IMR-90 (cell line): ENCODE data around the gene GALP. TPM values are rescaled to one million over a fixed set of nuclear protein-coding genes. Genes with fewer than 3 reads are reported as not detected.

Source experiments
- ATAC-seq: fragments of 200-7000 bp; cut with Tn5 transposase; 2 replicates; pipeline ENCODE4 v1.9.1; 2020; ENCODE audit warnings: low read depth, mild to moderate bottlenecking, moderate library complexity
- BruUV-seq: library from RNA; stranded (reverse); fragments of 400-500 nt; replicated peaks from 2 replicates; lab custom pipeline; 2021; lab: Mats Ljungman, UMichigan
- CTCF ChIA-PET: fragments of 300-600 bp; formaldehyde crosslinking; extraction: SDS; loops from one replicate; lab custom pipeline; 2021; ENCODE audit warnings: antibody characterized with exemption; lab: Yijun Ruan, JAX
- POLR2A ChIA-PET: fragments of 300-600 bp; sonication (Branson Sonifier 250); formaldehyde crosslinking; loops from one replicate; lab custom pipeline; 2022; ENCODE audit warnings: antibody characterized with exemption; ENCODE audit not compliant: unreplicated experiment; lab: Charles Lee
- DNase-seq: peaks from one replicate; pipeline ENCODE4 v3.0.0; 2013
- H2AFZ ChIP-seq: replicated peaks from 2 replicates; pipeline ENCODE3; 2013; ENCODE audit warnings: low read length, mild to moderate bottlenecking; ENCODE audit not compliant: poor library complexity
- H2AK5ac ChIP-seq: 2 replicates; pipeline ENCODE4 v1.6.1; 2013; ENCODE audit warnings: low read depth, low read length, inconsistent platforms
- H2AK9ac ChIP-seq: replicated peaks from 2 replicates; pipeline ENCODE3; 2013; ENCODE audit warnings: mild to moderate bottlenecking, low read depth, low read length, moderate library complexity; ENCODE audit not compliant: poor library complexity
- H2BK120ac ChIP-seq: 2 replicates; pipeline ENCODE4 v1.6.1; 2013; ENCODE audit warnings: low read depth, low read length, inconsistent platforms
- H2BK15ac ChIP-seq: 3 replicates; pipeline ENCODE4 v1.6.1; 2013; ENCODE audit warnings: low read depth, low read length, inconsistent platforms
- H2BK20ac ChIP-seq: 2 replicates; pipeline ENCODE4 v1.6.1; 2013; ENCODE audit warnings: low read depth, mild to moderate bottlenecking, inconsistent platforms, low read length, moderate library complexity
- H2BK5ac ChIP-seq: 2 replicates; pipeline ENCODE4 v1.6.1; 2013; ENCODE audit warnings: mild to moderate bottlenecking, low read depth, low read length, inconsistent platforms; ENCODE audit not compliant: poor library complexity, severe bottlenecking
- H3K14ac ChIP-seq: replicated peaks from 2 replicates; pipeline ENCODE4 v1.6.1; 2013; ENCODE audit warnings: low read depth, low read length, inconsistent platforms
- H3K18ac ChIP-seq: 2 replicates; pipeline ENCODE4 v1.6.1; 2013; ENCODE audit warnings: low read depth, low read length, control low read depth
- H3K23ac ChIP-seq: 2 replicates; pipeline ENCODE4 v1.6.1; 2013; ENCODE audit warnings: low read depth, low read length, inconsistent platforms
- H3K27ac ChIP-seq: 2 replicates; pipeline ENCODE4 v1.5.1; 2013; ENCODE audit warnings: mild to moderate bottlenecking, control low read depth, low read length; ENCODE audit not compliant: insufficient read depth
- H3K27me3 ChIP-seq: 2 replicates; pipeline ENCODE4 v1.6.1; 2013; ENCODE audit warnings: low read length; ENCODE audit not compliant: control insufficient read depth, insufficient read depth
- H3K36me3 ChIP-seq: 2 replicates; pipeline ENCODE4 v1.6.1; 2013; ENCODE audit warnings: low read length, mixed read lengths; ENCODE audit not compliant: control insufficient read depth, insufficient read depth
- H3K4ac ChIP-seq: 2 replicates; pipeline ENCODE4 v1.6.1; 2013; ENCODE audit warnings: low read depth, low read length, inconsistent platforms
- H3K4me1 ChIP-seq: 2 replicates; pipeline ENCODE4 v1.6.1; 2013; ENCODE audit warnings: low read length, mixed read lengths; ENCODE audit not compliant: control insufficient read depth, insufficient read depth
- H3K4me2 ChIP-seq: 2 replicates; pipeline ENCODE4 v1.6.1; 2013; ENCODE audit warnings: low read depth, mild to moderate bottlenecking, control low read depth, low read length, moderate library complexity
- H3K4me3 ChIP-seq: 2 replicates; pipeline ENCODE4 v1.5.1; 2013; ENCODE audit warnings: low read depth, mild to moderate bottlenecking, control low read depth, low read length, moderate library complexity; ENCODE audit not compliant: insufficient read depth
- H3K56ac ChIP-seq: 2 replicates; pipeline ENCODE4 v1.6.1; 2013; ENCODE audit warnings: low read length, inconsistent platforms; ENCODE audit not compliant: insufficient read depth; ENCODE audit errors: extremely low read depth
- H3K79me1 ChIP-seq, 2 experiments: 2 replicates each; pipeline ENCODE4 v1.6.1; 2013; ENCODE audit warnings: low read length in 2 of 2, inconsistent platforms in 1 of 2, low read depth in 1 of 2
- H3K9ac ChIP-seq: 2 replicates; pipeline ENCODE4 v1.6.1; 2013; ENCODE audit warnings: low read depth, low read length, control low read depth
- H3K9me1 ChIP-seq: 2 replicates; pipeline ENCODE4 v1.6.1; 2013; ENCODE audit warnings: low read length, inconsistent platforms; ENCODE audit not compliant: insufficient read depth
- H3K9me3 ChIP-seq: 2 replicates; pipeline ENCODE4 v1.6.1; 2013; ENCODE audit warnings: low read length; ENCODE audit not compliant: control insufficient read depth, insufficient read depth
- H4K20me1 ChIP-seq: 2 replicates; pipeline ENCODE4 v1.6.1; 2013; ENCODE audit warnings: low read length, inconsistent platforms; ENCODE audit not compliant: insufficient read depth
- H4K5ac ChIP-seq: 2 replicates; pipeline ENCODE4 v1.6.1; 2013; ENCODE audit warnings: mild to moderate bottlenecking, low read depth, low read length, control low read depth
- H4K8ac ChIP-seq, 2 experiments: 2 replicates each; pipeline ENCODE4 v1.6.1; 2013; ENCODE audit warnings: low read depth in 2 of 2, low read length in 2 of 2, control low read depth in 1 of 2, inconsistent platforms in 1 of 2
- H4K91ac ChIP-seq: 2 replicates; pipeline ENCODE4 v1.6.1; 2013; ENCODE audit warnings: low read depth, low read length, inconsistent platforms; ENCODE audit not compliant: insufficient read depth
- BHLHE40 ChIP-seq: fragments of 150-350 bp; IDR thresholded peaks from 2 replicates; pipeline ENCODE4 v1.6.1; 2016; ENCODE audit warnings: mild to moderate bottlenecking, low read depth, low read length
- CEBPB ChIP-seq: IDR thresholded peaks from 2 replicates; pipeline ENCODE4 v1.6.1; 2012; ENCODE audit warnings: low read depth, low read length, improper control_type of control experiment
- CHD1 ChIP-seq: IDR thresholded peaks from 2 replicates; pipeline ENCODE4 v1.6.1; 2012; ENCODE audit warnings: low read depth, low read length, improper control_type of control experiment
- FOS ChIP-seq: fragments of 150-350 bp; IDR thresholded peaks from 2 replicates; pipeline ENCODE4 v1.6.1; 2016; ENCODE audit warnings: low read depth, low read length
- MAFK ChIP-seq: IDR thresholded peaks from 2 replicates; pipeline ENCODE4 v1.6.1; 2012; ENCODE audit warnings: low read depth, low read length, improper control_type of control experiment
- MAZ ChIP-seq: IDR thresholded peaks from 2 replicates; pipeline ENCODE4 v1.6.1; 2012; ENCODE audit warnings: low read depth, mild to moderate bottlenecking, low read length, improper control_type of control experiment, moderate library complexity, borderline replicate concordance
- MXI1 ChIP-seq: IDR thresholded peaks from 2 replicates; pipeline ENCODE4 v1.6.1; 2012; ENCODE audit warnings: low read depth, mild to moderate bottlenecking, low read length, moderate library complexity, borderline replicate concordance
- NFE2L2 ChIP-seq: fragments of 150-350 bp; IDR thresholded peaks from 2 replicates; pipeline ENCODE4 v1.6.1; 2016; ENCODE audit warnings: low read depth, mild to moderate bottlenecking, low read length
- POLR2A ChIP-seq: IDR thresholded peaks from 2 replicates; pipeline ENCODE4 v1.6.1; 2012; ENCODE audit warnings: mild to moderate bottlenecking, low read depth, low read length
- RAD21 ChIP-seq: IDR thresholded peaks from 2 replicates; pipeline ENCODE4 v1.6.1; 2012; ENCODE audit warnings: low read length, improper control_type of control experiment
- RCOR1 ChIP-seq: IDR thresholded peaks from 2 replicates; pipeline ENCODE4 v1.6.1; 2012; ENCODE audit warnings: mild to moderate bottlenecking, low read length, improper control_type of control experiment; ENCODE audit not compliant: insufficient replicate concordance
- RFX5 ChIP-seq: IDR thresholded peaks from 2 replicates; pipeline ENCODE4 v1.8.0; 2012; ENCODE audit warnings: low read depth, mild to moderate bottlenecking, low read length, moderate library complexity
- SMC3 ChIP-seq: fragments of 150-350 bp; IDR thresholded peaks from 2 replicates; pipeline ENCODE4 v1.6.1; 2016; ENCODE audit warnings: low read depth, mild to moderate bottlenecking, antibody characterized with exemption, low read length, moderate library complexity
- WGBS, 2 experiments: methylation state at CpG; one replicate each; pipeline versions ENCODE4 v1.1.5 to v1.1.7; 2013; ENCODE audit warnings: missing lambda C conversion rate in 2 of 2; ENCODE audit not compliant: insufficient read length in 1 of 2; ENCODE audit errors: extremely low coverage in 2 of 2; 5-methylcytosine and 5-hydroxymethylcytosine counted together
- dilution Hi-C: fragments of 300-500 bp; cut with HindIII; formaldehyde crosslinking; loops from one replicate; pipeline ENCODE4 v1.14.3; 2018; ENCODE audit warnings: low sequenced_read_pairs; ENCODE audit not compliant: unreplicated experiment
- in situ Hi-C: fragments of 300-500 bp; cut with MboI; formaldehyde crosslinking; loops from 3 replicates; pipeline ENCODE4 v1.14.3; 2019; ENCODE audit warnings: low sequenced_read_pairs, inconsistent platforms, mixed read lengths
- intact Hi-C: fragments of 100-400 bp; cut with micrococcal nuclease; formaldehyde crosslinking; loops from 2 replicates; pipeline ENCODE4 v1.10.0; 2022
- polyA plus RNA-seq, 3 experiments: library from polyadenylated mRNA; depleted of rRNA; stranded (reverse); fragments of >200 nt; gene quantifications; 2 replicates each; pipeline ENCODE4 v1.2.3, GENCODE V29; 2012; ENCODE audit warnings: low replicate concordance in 1 of 3
- total RNA-seq: library from RNA; depleted of rRNA; stranded (reverse); fragments of >200 nt; gene quantifications from 2 replicates; pipeline ENCODE4 v1.2.3, GENCODE V29; 2012
- TF ChIP-seq, protein P1 (sequence below): fragments of 150-350 bp; IDR thresholded peaks from 2 replicates; pipeline ENCODE4 v1.6.1; 2017; ENCODE audit warnings: mild to moderate bottlenecking, antibody characterized with exemption, low read length, low read depth
- TF ChIP-seq, protein P2 (sequence below): conservative IDR thresholded peaks from 2 replicates; pipeline ENCODE4 v1.5.1; 2012; ENCODE audit warnings: mild to moderate bottlenecking, low read depth, low read length, improper control_type of control experiment
- TF ChIP-seq, protein P3 (sequence below): fragments of 150-350 bp; IDR thresholded peaks from 2 replicates; pipeline ENCODE4 v1.6.1; 2016; ENCODE audit warnings: low read depth, mild to moderate bottlenecking, low read length, moderate library complexity, borderline replicate concordance

Gene GALP
- total and polyA plus RNA-seq, 2 of the 4 experiments (the other 2 are of a cell fraction) = not detected

DNA sequence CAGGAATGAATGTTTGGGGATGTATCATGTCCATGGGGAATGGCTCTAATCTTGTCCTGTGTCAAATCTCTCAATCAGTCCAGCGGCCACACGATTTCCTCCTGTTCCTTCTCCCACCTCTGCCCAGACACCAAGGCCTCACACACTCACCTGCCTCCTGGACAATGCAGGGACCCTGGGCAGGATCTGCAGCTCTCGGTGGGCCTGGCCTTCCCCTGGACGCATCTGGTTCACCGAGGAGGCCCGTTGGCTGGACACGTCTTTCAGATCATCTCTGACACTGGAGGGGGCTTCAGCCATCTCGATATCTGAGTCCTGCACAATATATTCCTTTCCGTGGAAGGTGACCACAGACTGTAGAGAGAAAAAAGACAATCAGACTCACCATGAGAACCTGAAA is 47.7 kb downstream of the GALP start:
- Histone ChIP-seq H3K4me2 (no peak overlapping the region), H2BK20ac (no peak overlapping the region), H2BK5ac (no peak overlapping the region), H3K4me3 (no peak overlapping the region), H2AK5ac (no peak overlapping the region), H3K36me3 (no peaks in the 10 kb centered on the region), H4K5ac (no peak overlapping the region), H3K9ac (no peak overlapping the region), H2AK9ac (no peak overlapping the region), H3K79me1 (no peaks in the 10 kb centered on the region), H4K91ac (no peak overlapping the region), H4K20me1 (no peaks in the 10 kb centered on the region), H3K9me3 (peaks cover 5% of the 10 kb centered on the region; the same call in 1 of the 2 replicates), H3K56ac (no peak overlapping the region), H2AFZ (no peak overlapping the region), H3K27ac (no peak overlapping the region), H3K23ac (no peak overlapping the region), H3K27me3 (no peaks in the 10 kb centered on the region), H3K18ac (no peak overlapping the region), H3K14ac (no peak overlapping the region), H3K9me1 (no peaks in the 10 kb centered on the region), H4K8ac (no peak overlapping the region), H3K4ac (no peak overlapping the region), H3K4me1 (no peaks in the 10 kb centered on the region), H2BK120ac (no peak overlapping the region), H2BK15ac (no peak overlapping the region)
- in situ Hi-C loops = no loop called here
- CTCF ChIA-PET = no interaction called here
- dilution Hi-C loops = no loop called here
- WGBS, 2 experiments = 80% methylated on average over 7 of the region's 9 CpGs; no CpG with 5 or more reads in 1 of the 2 experiments
- DNase-seq (no peak), ATAC-seq (no peak)
- BruUV-seq = no TSS peak
- POLR2A ChIA-PET = no interaction called here
- intact Hi-C loops = no loop called here
- TF ChIP-seq MAFK = no peak
- TF ChIP-seq POLR2A = no peak
- no peak for TF ChIP-seq CEBPB
- no peak for TF ChIP-seq MXI1
- TF ChIP-seq, protein P1, sequence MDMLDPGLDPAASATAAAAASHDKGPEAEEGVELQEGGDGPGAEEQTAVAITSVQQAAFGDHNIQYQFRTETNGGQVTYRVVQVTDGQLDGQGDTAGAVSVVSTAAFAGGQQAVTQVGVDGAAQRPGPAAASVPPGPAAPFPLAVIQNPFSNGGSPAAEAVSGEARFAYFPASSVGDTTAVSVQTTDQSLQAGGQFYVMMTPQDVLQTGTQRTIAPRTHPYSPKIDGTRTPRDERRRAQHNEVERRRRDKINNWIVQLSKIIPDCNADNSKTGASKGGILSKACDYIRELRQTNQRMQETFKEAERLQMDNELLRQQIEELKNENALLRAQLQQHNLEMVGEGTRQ = no peak
- no peak for TF ChIP-seq RCOR1
- TF ChIP-seq, protein P2, sequence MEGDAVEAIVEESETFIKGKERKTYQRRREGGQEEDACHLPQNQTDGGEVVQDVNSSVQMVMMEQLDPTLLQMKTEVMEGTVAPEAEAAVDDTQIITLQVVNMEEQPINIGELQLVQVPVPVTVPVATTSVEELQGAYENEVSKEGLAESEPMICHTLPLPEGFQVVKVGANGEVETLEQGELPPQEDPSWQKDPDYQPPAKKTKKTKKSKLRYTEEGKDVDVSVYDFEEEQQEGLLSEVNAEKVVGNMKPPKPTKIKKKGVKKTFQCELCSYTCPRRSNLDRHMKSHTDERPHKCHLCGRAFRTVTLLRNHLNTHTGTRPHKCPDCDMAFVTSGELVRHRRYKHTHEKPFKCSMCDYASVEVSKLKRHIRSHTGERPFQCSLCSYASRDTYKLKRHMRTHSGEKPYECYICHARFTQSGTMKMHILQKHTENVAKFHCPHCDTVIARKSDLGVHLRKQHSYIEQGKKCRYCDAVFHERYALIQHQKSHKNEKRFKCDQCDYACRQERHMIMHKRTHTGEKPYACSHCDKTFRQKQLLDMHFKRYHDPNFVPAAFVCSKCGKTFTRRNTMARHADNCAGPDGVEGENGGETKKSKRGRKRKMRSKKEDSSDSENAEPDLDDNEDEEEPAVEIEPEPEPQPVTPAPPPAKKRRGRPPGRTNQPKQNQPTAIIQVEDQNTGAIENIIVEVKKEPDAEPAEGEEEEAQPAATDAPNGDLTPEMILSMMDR = no peak
- TF ChIP-seq, protein P3, sequence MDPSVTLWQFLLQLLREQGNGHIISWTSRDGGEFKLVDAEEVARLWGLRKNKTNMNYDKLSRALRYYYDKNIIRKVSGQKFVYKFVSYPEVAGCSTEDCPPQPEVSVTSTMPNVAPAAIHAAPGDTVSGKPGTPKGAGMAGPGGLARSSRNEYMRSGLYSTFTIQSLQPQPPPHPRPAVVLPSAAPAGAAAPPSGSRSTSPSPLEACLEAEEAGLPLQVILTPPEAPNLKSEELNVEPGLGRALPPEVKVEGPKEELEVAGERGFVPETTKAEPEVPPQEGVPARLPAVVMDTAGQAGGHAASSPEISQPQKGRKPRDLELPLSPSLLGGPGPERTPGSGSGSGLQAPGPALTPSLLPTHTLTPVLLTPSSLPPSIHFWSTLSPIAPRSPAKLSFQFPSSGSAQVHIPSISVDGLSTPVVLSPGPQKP = no peak
- no peak for TF ChIP-seq RFX5
- no peak for TF ChIP-seq MAZ
- no peak for TF ChIP-seq RAD21
- TF ChIP-seq SMC3 = no peak
- no peak for TF ChIP-seq CHD1
- TF ChIP-seq BHLHE40 = no peak
- no peak for TF ChIP-seq FOS
- TF ChIP-seq NFE2L2 = no peak
